IMR-90 (cell line): ENCODE results near the gene ZNF688. TPM values are rescaled to one million over a fixed set of nuclear protein-coding genes. Genes with fewer than 3 reads are reported as not detected.

Source experiments
- ATAC-seq: fragments of 200-7000 bp; cut with Tn5 transposase; 2 replicates; pipeline ENCODE4 v1.9.1; 2020; ENCODE audit warnings: low read depth, mild to moderate bottlenecking, moderate library complexity
- Bru-seq: library from RNA; stranded (reverse); fragments of 400-500 nt; gene quantifications from one replicate; lab custom pipeline; 2021; lab: Mats Ljungman, UMichigan
- BruChase-seq, 2 experiments: library from RNA; stranded (reverse); fragments of 400-500 nt; gene quantifications; one replicate each; lab custom pipeline; 2021; lab: Mats Ljungman, UMichigan
- BruUV-seq: library from RNA; stranded (reverse); fragments of 400-500 nt; replicated peaks from 2 replicates; lab custom pipeline; 2021; lab: Mats Ljungman, UMichigan
- CTCF ChIA-PET: fragments of 300-600 bp; formaldehyde crosslinking; extraction: SDS; loops from one replicate; lab custom pipeline; 2021; ENCODE audit warnings: antibody characterized with exemption; lab: Yijun Ruan, JAX
- POLR2A ChIA-PET: fragments of 300-600 bp; sonication (Branson Sonifier 250); formaldehyde crosslinking; loops from one replicate; lab custom pipeline; 2022; ENCODE audit warnings: antibody characterized with exemption; ENCODE audit not compliant: unreplicated experiment; lab: Charles Lee
- DNase-seq: peaks from one replicate; pipeline ENCODE4 v3.0.0; 2013
- H2AFZ ChIP-seq: replicated peaks from 2 replicates; pipeline ENCODE3; 2013; ENCODE audit warnings: low read length, mild to moderate bottlenecking; ENCODE audit not compliant: poor library complexity
- H2AK5ac ChIP-seq: 2 replicates; pipeline ENCODE4 v1.6.1; 2013; ENCODE audit warnings: low read depth, low read length, inconsistent platforms
- H2AK9ac ChIP-seq: replicated peaks from 2 replicates; pipeline ENCODE3; 2013; ENCODE audit warnings: mild to moderate bottlenecking, low read depth, low read length, moderate library complexity; ENCODE audit not compliant: poor library complexity
- H2BK120ac ChIP-seq: 2 replicates; pipeline ENCODE4 v1.6.1; 2013; ENCODE audit warnings: low read depth, low read length, inconsistent platforms
- H2BK15ac ChIP-seq: 3 replicates; pipeline ENCODE4 v1.6.1; 2013; ENCODE audit warnings: low read depth, low read length, inconsistent platforms
- H2BK20ac ChIP-seq: 2 replicates; pipeline ENCODE4 v1.6.1; 2013; ENCODE audit warnings: low read depth, mild to moderate bottlenecking, inconsistent platforms, low read length, moderate library complexity
- H2BK5ac ChIP-seq: 2 replicates; pipeline ENCODE4 v1.6.1; 2013; ENCODE audit warnings: mild to moderate bottlenecking, low read depth, low read length, inconsistent platforms; ENCODE audit not compliant: poor library complexity, severe bottlenecking
- H3K14ac ChIP-seq: replicated peaks from 2 replicates; pipeline ENCODE4 v1.6.1; 2013; ENCODE audit warnings: low read depth, low read length, inconsistent platforms
- H3K18ac ChIP-seq: 2 replicates; pipeline ENCODE4 v1.6.1; 2013; ENCODE audit warnings: low read depth, low read length, control low read depth
- H3K23ac ChIP-seq: 2 replicates; pipeline ENCODE4 v1.6.1; 2013; ENCODE audit warnings: low read depth, low read length, inconsistent platforms
- H3K27ac ChIP-seq: 2 replicates; pipeline ENCODE4 v1.5.1; 2013; ENCODE audit warnings: mild to moderate bottlenecking, control low read depth, low read length; ENCODE audit not compliant: insufficient read depth
- H3K27me3 ChIP-seq: 2 replicates; pipeline ENCODE4 v1.6.1; 2013; ENCODE audit warnings: low read length; ENCODE audit not compliant: control insufficient read depth, insufficient read depth
- H3K36me3 ChIP-seq: 2 replicates; pipeline ENCODE4 v1.6.1; 2013; ENCODE audit warnings: low read length, mixed read lengths; ENCODE audit not compliant: control insufficient read depth, insufficient read depth
- H3K4ac ChIP-seq: 2 replicates; pipeline ENCODE4 v1.6.1; 2013; ENCODE audit warnings: low read depth, low read length, inconsistent platforms
- H3K4me1 ChIP-seq: 2 replicates; pipeline ENCODE4 v1.6.1; 2013; ENCODE audit warnings: low read length, mixed read lengths; ENCODE audit not compliant: control insufficient read depth, insufficient read depth
- H3K4me2 ChIP-seq: 2 replicates; pipeline ENCODE4 v1.6.1; 2013; ENCODE audit warnings: low read depth, mild to moderate bottlenecking, control low read depth, low read length, moderate library complexity
- H3K4me3 ChIP-seq: 2 replicates; pipeline ENCODE4 v1.5.1; 2013; ENCODE audit warnings: low read depth, mild to moderate bottlenecking, control low read depth, low read length, moderate library complexity; ENCODE audit not compliant: insufficient read depth
- H3K56ac ChIP-seq: 2 replicates; pipeline ENCODE4 v1.6.1; 2013; ENCODE audit warnings: low read length, inconsistent platforms; ENCODE audit not compliant: insufficient read depth; ENCODE audit errors: extremely low read depth
- H3K79me1 ChIP-seq, 2 experiments: 2 replicates each; pipeline ENCODE4 v1.6.1; 2013; ENCODE audit warnings: low read length in 2 of 2, inconsistent platforms in 1 of 2, low read depth in 1 of 2
- H3K9ac ChIP-seq: 2 replicates; pipeline ENCODE4 v1.6.1; 2013; ENCODE audit warnings: low read depth, low read length, control low read depth
- H3K9me1 ChIP-seq: 2 replicates; pipeline ENCODE4 v1.6.1; 2013; ENCODE audit warnings: low read length, inconsistent platforms; ENCODE audit not compliant: insufficient read depth
- H3K9me3 ChIP-seq: 2 replicates; pipeline ENCODE4 v1.6.1; 2013; ENCODE audit warnings: low read length; ENCODE audit not compliant: control insufficient read depth, insufficient read depth
- H4K20me1 ChIP-seq: 2 replicates; pipeline ENCODE4 v1.6.1; 2013; ENCODE audit warnings: low read length, inconsistent platforms; ENCODE audit not compliant: insufficient read depth
- H4K5ac ChIP-seq: 2 replicates; pipeline ENCODE4 v1.6.1; 2013; ENCODE audit warnings: mild to moderate bottlenecking, low read depth, low read length, control low read depth
- H4K8ac ChIP-seq, 2 experiments: 2 replicates each; pipeline ENCODE4 v1.6.1; 2013; ENCODE audit warnings: low read depth in 2 of 2, low read length in 2 of 2, control low read depth in 1 of 2, inconsistent platforms in 1 of 2
- H4K91ac ChIP-seq: 2 replicates; pipeline ENCODE4 v1.6.1; 2013; ENCODE audit warnings: low read depth, low read length, inconsistent platforms; ENCODE audit not compliant: insufficient read depth
- CHD1 ChIP-seq: IDR thresholded peaks from 2 replicates; pipeline ENCODE4 v1.6.1; 2012; ENCODE audit warnings: low read depth, low read length, improper control_type of control experiment
- CTCF ChIP-seq: conservative IDR thresholded peaks from 2 replicates; pipeline ENCODE4 v1.5.1; 2012; ENCODE audit warnings: mild to moderate bottlenecking, low read depth, low read length, improper control_type of control experiment
- ELK1 ChIP-seq: fragments of 150-350 bp; IDR thresholded peaks from 2 replicates; pipeline ENCODE4 v1.6.1; 2016; ENCODE audit warnings: low read depth, mild to moderate bottlenecking, low read length, moderate library complexity, borderline replicate concordance
- MAZ ChIP-seq: IDR thresholded peaks from 2 replicates; pipeline ENCODE4 v1.6.1; 2012; ENCODE audit warnings: low read depth, mild to moderate bottlenecking, low read length, improper control_type of control experiment, moderate library complexity, borderline replicate concordance
- MXI1 ChIP-seq: IDR thresholded peaks from 2 replicates; pipeline ENCODE4 v1.6.1; 2012; ENCODE audit warnings: low read depth, mild to moderate bottlenecking, low read length, moderate library complexity, borderline replicate concordance
- NFE2L2 ChIP-seq: fragments of 150-350 bp; IDR thresholded peaks from 2 replicates; pipeline ENCODE4 v1.6.1; 2016; ENCODE audit warnings: low read depth, mild to moderate bottlenecking, low read length
- POLR2A ChIP-seq: IDR thresholded peaks from 2 replicates; pipeline ENCODE4 v1.6.1; 2012; ENCODE audit warnings: mild to moderate bottlenecking, low read depth, low read length
- SMC3 ChIP-seq: fragments of 150-350 bp; IDR thresholded peaks from 2 replicates; pipeline ENCODE4 v1.6.1; 2016; ENCODE audit warnings: low read depth, mild to moderate bottlenecking, antibody characterized with exemption, low read length, moderate library complexity
- WGBS, 2 experiments: methylation state at CpG; one replicate each; pipeline versions ENCODE4 v1.1.5 to v1.1.7; 2013; ENCODE audit warnings: missing lambda C conversion rate in 2 of 2; ENCODE audit not compliant: insufficient read length in 1 of 2; ENCODE audit errors: extremely low coverage in 2 of 2; 5-methylcytosine and 5-hydroxymethylcytosine counted together
- dilution Hi-C: fragments of 300-500 bp; cut with HindIII; formaldehyde crosslinking; loops from one replicate; pipeline ENCODE4 v1.14.3; 2018; ENCODE audit warnings: low sequenced_read_pairs; ENCODE audit not compliant: unreplicated experiment
- in situ Hi-C: fragments of 300-500 bp; cut with MboI; formaldehyde crosslinking; loops from 3 replicates; pipeline ENCODE4 v1.14.3; 2019; ENCODE audit warnings: low sequenced_read_pairs, inconsistent platforms, mixed read lengths
- intact Hi-C: fragments of 100-400 bp; cut with micrococcal nuclease; formaldehyde crosslinking; loops from 2 replicates; pipeline ENCODE4 v1.10.0; 2022
- long read RNA-seq: library from polyadenylated mRNA; unstranded; transcript quantifications from one replicate; pipeline ENCODE4 v2.0.0, GENCODE V29; 2021; ENCODE audit not compliant: unreplicated experiment
- polyA plus RNA-seq, 3 experiments: library from polyadenylated mRNA; depleted of rRNA; stranded (reverse); fragments of >200 nt; gene quantifications; 2 replicates each; pipeline ENCODE4 v1.2.3, GENCODE V29; 2012; ENCODE audit warnings: low replicate concordance in 1 of 3
- total RNA-seq: library from RNA; depleted of rRNA; stranded (reverse); fragments of >200 nt; gene quantifications from 2 replicates; pipeline ENCODE4 v1.2.3, GENCODE V29; 2012; rRNA removed

The ZNF688 gene
- total RNA-seq (1.7 and 1.8 TPM in 2 replicates), polyA plus RNA-seq (2012; rRNA removed) (3.7 and 5.5 TPM in 2 replicates), Bru-seq, nascent RNA (percentile 63 among the genes with signal in this experiment), BruChase-seq, experiment 1, labeled RNA remaining after a 6-hour chase (percentile 86 among the genes with signal in this experiment), BruChase-seq, experiment 2, labeled RNA remaining after a 2-hour chase (percentile 70 among the genes with signal in this experiment)
- 4.8 and 6.0 TPM in 2 replicates for polyA plus RNA-seq (2012; cell fraction: cytosol; rRNA removed)
- polyA plus RNA-seq (2012; cell fraction: nucleus; rRNA removed; ENCODE audit: low replicate concordance) = 15.2 and 17.9 TPM in 2 replicates
- long read RNA-seq, transcript ZNF688-201 (3 exons, 2,506 nt) = major isoform, 9 of 17 reads
- long read RNA-seq, partial matches to known transcripts = 0 of 17 reads
- long read RNA-seq, other reads (novel, unspliced or antisense) = 5 of 17 reads

GRCh38 chr16:30571445-30572322 lies at the start of gene ZNF688:
Gene ZNF688, minus strand, starts transcription at chr16:30571714. Its CDS starts 85 bp downstream, at chr16:30571629.
- Histone ChIP-seq H2AK5ac (peak within 1 kb of the TSS; percentile 56; the same call in 1 of the 2 replicates), H4K20me1 (no peaks in the 10 kb centered on the region), H4K5ac (peak within 1 kb of the TSS; percentile 83), H2AFZ (peak within 1 kb of the TSS; percentile 94), H3K18ac (peak within 1 kb of the TSS; percentile 26), H3K9ac (peak within 1 kb of the TSS; percentile 79), H2BK15ac (peak within 1 kb of the TSS; percentile 67; the same call in 1 of the 3 replicates), H4K8ac (peak within 1 kb of the TSS; percentile 78 to 98), H2BK20ac (no peak within 1 kb of the TSS), H2BK5ac (peak within 1 kb of the TSS; percentile 81), H3K9me1 (no peaks in the 10 kb centered on the region), H3K27me3 (no peaks in the 10 kb centered on the region), H2AK9ac (peak within 1 kb of the TSS; percentile 90), H3K4me1 (peaks cover 9% of the 10 kb centered on the region), H3K9me3 (no peaks in the 10 kb centered on the region), H2BK120ac (peak within 1 kb of the TSS; percentile 78), H3K23ac (peak within 1 kb of the TSS; percentile 81), H3K79me1 (peaks cover 5 to 22% of the 10 kb centered on the region in 2 experiments; a peak in 3 of 4 replicates), H3K14ac (peak within 1 kb of the TSS; percentile 90), H3K4me3 (peak within 1 kb of the TSS; percentile 57), H3K56ac (peak within 1 kb of the TSS; percentile 81), H3K4ac (peak within 1 kb of the TSS; percentile 88), H3K36me3 (no peaks in the 10 kb centered on the region), H4K91ac (peak within 1 kb of the TSS; percentile 80), H3K27ac (peak within 1 kb of the TSS; percentile 89), H3K4me2 (peak within 1 kb of the TSS; percentile 97)
- ChIA-PET POLR2A (no interaction called here), CTCF (no interaction called here)
- peak; percentile 96 for DNase-seq
- intact Hi-C loops (loop anchor here (1.0 kb wide), 2 partner anchors 44 to 122 kb away; no protein-coding TSS in a partner anchor), dilution Hi-C loops (no loop called here), in situ Hi-C loops (loop anchor here (5.0 kb wide), 1 partner anchor 34 kb away; no protein-coding TSS in a partner anchor)
- no TSS peak for BruUV-seq
- no peak for TF ChIP-seq POLR2A
- no peak for TF ChIP-seq ELK1
- TF ChIP-seq NFE2L2 = no peak
- no peak for TF ChIP-seq CTCF
- no peak for TF ChIP-seq CHD1
- TF ChIP-seq SMC3 = no peak
- TF ChIP-seq MAZ = peak; percentile 14; the same call in 1 of the 2 replicates
- peak; percentile 96 for TF ChIP-seq MXI1
- WGBS, 2 experiments = 1% methylated on average over 39 of the region's 67 CpGs; no CpG with 5 or more reads in 1 of the 2 experiments
- ATAC-seq = peak; percentile 90
